ENCODE data around the gene CNTF. TPM values are rescaled to one million over a fixed set of nuclear protein-coding genes. Genes with fewer than 3 reads are reported as not detected.

CNTF gene
- total and polyA plus RNA-seq, 10 of the 15 experiments (the other 5 are each of a cell fraction or from before 2014, with no cell fraction given): 0.16 to 2.3 (median 0.73) TPM

DNA sequence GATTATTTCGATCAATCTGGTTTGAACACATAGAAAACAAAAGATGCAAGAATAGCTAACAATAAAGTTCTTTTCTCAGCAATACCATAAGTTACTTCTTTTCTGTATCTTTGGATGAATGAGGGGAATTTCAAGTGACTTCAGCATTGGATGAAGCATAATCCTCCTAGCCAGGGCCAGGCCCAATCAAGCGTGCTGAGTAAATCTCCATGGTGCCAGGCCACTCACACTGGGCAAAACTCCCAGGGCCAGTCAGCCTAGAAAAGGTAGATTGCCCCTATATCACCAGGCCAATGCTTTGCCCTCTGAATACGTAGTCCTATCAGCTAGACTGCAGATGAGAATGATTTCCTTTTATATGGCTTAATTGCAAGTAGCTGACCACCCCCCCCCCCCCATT lies 6.0 kb downstream of the CNTF start:
- peaks cover 5 to 16% of the 10 kb centered on the region in 2 experiments; a peak in 3 of 4 replicates for H3K36me3 ChIP-seq (ENCODE audit: control insufficient read depth in 2 of 2, insufficient read depth in 2 of 2, low read length in 1 of 2)
- ATAC-seq (no peak), FAIRE-seq (no peak), DNase-seq (ENCODE audit: low read depth, low spot score) (no peak)
- ChIA-PET SMC1A (ENCODE audit: uncharacterized antibody, unreplicated experiment) (interaction anchor here (0.6 to 6.5 kb wide), 12 partner anchors 8 to 530 kb away, joined by 3 to 73 read pairs (median 5); partner anchors contain the start of gene LPXN), CTCF (interaction anchor here (0.7 to 9.8 kb wide), 21 partner anchors 8 to 530 kb away, joined by 3 to 156 read pairs (median 12); partner anchors contain the start of genes LPXN and ZFP91), RAD21 (ENCODE audit: unreplicated experiment) (interaction anchor here (0.8 to 3.5 kb wide), 6 partner anchors 14 to 105 kb away, joined by 3 to 61 read pairs (median 6); partner anchors contain the start of gene LPXN), POLR2A (interaction anchor here (1.7 kb wide), 1 partner anchor 23 kb away, joined by 4 read pairs; no protein-coding TSS in a partner anchor)
- in situ Hi-C loops (cut with MboI): no loop called here
- no peaks in the 10 kb centered on the region for H3K9me3 ChIP-seq (replicated peaks; ENCODE audit: control insufficient read depth, insufficient read depth, low read length)
- intact Hi-C loops (cut with micrococcal nuclease; ENCODE audit: unreplicated experiment): no loop called here
- H3K4me2 ChIP-seq (ENCODE audit: control insufficient read depth, insufficient read depth): no peak overlapping the region
- no TSS peak for BruUV-seq (replicated peaks)
- H4K20me1 ChIP-seq (ENCODE audit: control insufficient read depth, insufficient read depth): no peaks in the 10 kb centered on the region
- H3K9ac ChIP-seq (ENCODE audit: control insufficient read depth, insufficient read depth, low read length): no peak overlapping the region
- H3K4me1 ChIP-seq (ENCODE audit: control insufficient read depth, insufficient read depth, low read length): no peaks in the 10 kb centered on the region
- 100% methylated on average over 3 of the region's 3 CpGs for WGBS (ENCODE audit: insufficient coverage, insufficient replicate concordance, low lambda C conversion rate, missing lambda C conversion rate)
- no peak overlapping the region for H3K27ac ChIP-seq (ENCODE audit: control insufficient read depth, insufficient read depth)
- no peak overlapping the region for H2AFZ ChIP-seq (ENCODE audit: control insufficient read depth, low read depth, low read length)
- H3K27me3 ChIP-seq (replicated peaks in 1 of 2; ENCODE audit: control insufficient read depth in 2 of 2, insufficient read depth in 2 of 2, low read length in 1 of 2): no peaks in the 10 kb centered on the region
- H3K4me3 ChIP-seq: no peak overlapping the region
- no peaks in the 10 kb centered on the region for H3K79me2 ChIP-seq (ENCODE audit: control insufficient read depth, insufficient read depth, low read length)
- TF ChIP-seq STAT1 (conservative IDR thresholded peaks at IDR 0.05): no peak
- TF ChIP-seq TCF12 (IDR thresholded peaks at IDR 0.05; ENCODE audit: low read depth, low read length): no peak
- TF ChIP-seq NR2F1 (conservative IDR thresholded peaks at IDR 0.05): no peak
- TF ChIP-seq, protein P1, sequence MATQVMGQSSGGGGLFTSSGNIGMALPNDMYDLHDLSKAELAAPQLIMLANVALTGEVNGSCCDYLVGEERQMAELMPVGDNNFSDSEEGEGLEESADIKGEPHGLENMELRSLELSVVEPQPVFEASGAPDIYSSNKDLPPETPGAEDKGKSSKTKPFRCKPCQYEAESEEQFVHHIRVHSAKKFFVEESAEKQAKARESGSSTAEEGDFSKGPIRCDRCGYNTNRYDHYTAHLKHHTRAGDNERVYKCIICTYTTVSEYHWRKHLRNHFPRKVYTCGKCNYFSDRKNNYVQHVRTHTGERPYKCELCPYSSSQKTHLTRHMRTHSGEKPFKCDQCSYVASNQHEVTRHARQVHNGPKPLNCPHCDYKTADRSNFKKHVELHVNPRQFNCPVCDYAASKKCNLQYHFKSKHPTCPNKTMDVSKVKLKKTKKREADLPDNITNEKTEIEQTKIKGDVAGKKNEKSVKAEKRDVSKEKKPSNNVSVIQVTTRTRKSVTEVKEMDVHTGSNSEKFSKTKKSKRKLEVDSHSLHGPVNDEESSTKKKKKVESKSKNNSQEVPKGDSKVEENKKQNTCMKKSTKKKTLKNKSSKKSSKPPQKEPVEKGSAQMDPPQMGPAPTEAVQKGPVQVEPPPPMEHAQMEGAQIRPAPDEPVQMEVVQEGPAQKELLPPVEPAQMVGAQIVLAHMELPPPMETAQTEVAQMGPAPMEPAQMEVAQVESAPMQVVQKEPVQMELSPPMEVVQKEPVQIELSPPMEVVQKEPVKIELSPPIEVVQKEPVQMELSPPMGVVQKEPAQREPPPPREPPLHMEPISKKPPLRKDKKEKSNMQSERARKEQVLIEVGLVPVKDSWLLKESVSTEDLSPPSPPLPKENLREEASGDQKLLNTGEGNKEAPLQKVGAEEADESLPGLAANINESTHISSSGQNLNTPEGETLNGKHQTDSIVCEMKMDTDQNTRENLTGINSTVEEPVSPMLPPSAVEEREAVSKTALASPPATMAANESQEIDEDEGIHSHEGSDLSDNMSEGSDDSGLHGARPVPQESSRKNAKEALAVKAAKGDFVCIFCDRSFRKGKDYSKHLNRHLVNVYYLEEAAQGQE (IDR thresholded peaks at IDR 0.05; ENCODE audit: low read depth, low read length): no peak
- TF ChIP-seq, protein P2, sequence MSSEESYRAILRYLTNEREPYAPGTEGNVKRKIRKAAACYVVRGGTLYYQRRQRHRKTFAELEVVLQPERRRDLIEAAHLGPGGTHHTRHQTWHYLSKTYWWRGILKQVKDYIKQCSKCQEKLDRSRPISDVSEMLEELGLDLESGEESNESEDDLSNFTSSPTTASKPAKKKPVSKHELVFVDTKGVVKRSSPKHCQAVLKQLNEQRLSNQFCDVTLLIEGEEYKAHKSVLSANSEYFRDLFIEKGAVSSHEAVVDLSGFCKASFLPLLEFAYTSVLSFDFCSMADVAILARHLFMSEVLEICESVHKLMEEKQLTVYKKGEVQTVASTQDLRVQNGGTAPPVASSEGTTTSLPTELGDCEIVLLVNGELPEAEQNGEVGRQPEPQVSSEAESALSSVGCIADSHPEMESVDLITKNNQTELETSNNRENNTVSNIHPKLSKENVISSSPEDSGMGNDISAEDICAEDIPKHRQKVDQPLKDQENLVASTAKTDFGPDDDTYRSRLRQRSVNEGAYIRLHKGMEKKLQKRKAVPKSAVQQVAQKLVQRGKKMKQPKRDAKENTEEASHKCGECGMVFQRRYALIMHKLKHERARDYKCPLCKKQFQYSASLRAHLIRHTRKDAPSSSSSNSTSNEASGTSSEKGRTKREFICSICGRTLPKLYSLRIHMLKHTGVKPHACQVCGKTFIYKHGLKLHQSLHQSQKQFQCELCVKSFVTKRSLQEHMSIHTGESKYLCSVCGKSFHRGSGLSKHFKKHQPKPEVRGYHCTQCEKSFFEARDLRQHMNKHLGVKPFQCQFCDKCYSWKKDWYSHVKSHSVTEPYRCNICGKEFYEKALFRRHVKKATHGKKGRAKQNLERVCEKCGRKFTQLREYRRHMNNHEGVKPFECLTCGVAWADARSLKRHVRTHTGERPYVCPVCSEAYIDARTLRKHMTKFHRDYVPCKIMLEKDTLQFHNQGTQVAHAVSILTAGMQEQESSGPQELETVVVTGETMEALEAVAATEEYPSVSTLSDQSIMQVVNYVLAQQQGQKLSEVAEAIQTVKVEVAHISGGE (CRISPR knock-in tag; IDR thresholded peaks at IDR 0.05): no peak
- TF ChIP-seq, protein P3, sequence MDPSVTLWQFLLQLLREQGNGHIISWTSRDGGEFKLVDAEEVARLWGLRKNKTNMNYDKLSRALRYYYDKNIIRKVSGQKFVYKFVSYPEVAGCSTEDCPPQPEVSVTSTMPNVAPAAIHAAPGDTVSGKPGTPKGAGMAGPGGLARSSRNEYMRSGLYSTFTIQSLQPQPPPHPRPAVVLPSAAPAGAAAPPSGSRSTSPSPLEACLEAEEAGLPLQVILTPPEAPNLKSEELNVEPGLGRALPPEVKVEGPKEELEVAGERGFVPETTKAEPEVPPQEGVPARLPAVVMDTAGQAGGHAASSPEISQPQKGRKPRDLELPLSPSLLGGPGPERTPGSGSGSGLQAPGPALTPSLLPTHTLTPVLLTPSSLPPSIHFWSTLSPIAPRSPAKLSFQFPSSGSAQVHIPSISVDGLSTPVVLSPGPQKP (IDR thresholded peaks at IDR 0.05; ENCODE audit: low read depth, low read length): no peak
- TF ChIP-seq, protein P4, sequence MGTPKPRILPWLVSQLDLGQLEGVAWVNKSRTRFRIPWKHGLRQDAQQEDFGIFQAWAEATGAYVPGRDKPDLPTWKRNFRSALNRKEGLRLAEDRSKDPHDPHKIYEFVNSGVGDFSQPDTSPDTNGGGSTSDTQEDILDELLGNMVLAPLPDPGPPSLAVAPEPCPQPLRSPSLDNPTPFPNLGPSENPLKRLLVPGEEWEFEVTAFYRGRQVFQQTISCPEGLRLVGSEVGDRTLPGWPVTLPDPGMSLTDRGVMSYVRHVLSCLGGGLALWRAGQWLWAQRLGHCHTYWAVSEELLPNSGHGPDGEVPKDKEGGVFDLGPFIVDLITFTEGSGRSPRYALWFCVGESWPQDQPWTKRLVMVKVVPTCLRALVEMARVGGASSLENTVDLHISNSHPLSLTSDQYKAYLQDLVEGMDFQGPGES (IDR thresholded peaks at IDR 0.05): no peak
- TF ChIP-seq, protein P5, sequence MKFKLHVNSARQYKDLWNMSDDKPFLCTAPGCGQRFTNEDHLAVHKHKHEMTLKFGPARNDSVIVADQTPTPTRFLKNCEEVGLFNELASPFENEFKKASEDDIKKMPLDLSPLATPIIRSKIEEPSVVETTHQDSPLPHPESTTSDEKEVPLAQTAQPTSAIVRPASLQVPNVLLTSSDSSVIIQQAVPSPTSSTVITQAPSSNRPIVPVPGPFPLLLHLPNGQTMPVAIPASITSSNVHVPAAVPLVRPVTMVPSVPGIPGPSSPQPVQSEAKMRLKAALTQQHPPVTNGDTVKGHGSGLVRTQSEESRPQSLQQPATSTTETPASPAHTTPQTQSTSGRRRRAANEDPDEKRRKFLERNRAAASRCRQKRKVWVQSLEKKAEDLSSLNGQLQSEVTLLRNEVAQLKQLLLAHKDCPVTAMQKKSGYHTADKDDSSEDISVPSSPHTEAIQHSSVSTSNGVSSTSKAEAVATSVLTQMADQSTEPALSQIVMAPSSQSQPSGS (IDR thresholded peaks at IDR 0.05; ENCODE audit: low read length): no peak
- no peak for TF ChIP-seq HDGF (IDR thresholded peaks at IDR 0.05)
- no peak for TF ChIP-seq YY1 (IDR thresholded peaks at IDR 0.05; ENCODE audit: low read depth, low read length)

Measured in GM12878 (cell line).